Measurements from ENCODE around the gene KCNK16.

The KCNK16 gene

GRCh38 chr6:39273406-39273821 lies 49.1 kb downstream of the KCNK16 start:
- DNase-seq: no peak

GRCh38 chr6:39269961-39270360 lies 52.5 kb downstream of the KCNK16 start:
- no peak for DNase-seq

- no peak for DNase-seq
Measured at GRCh38 chr6:39268721-39269120, 53.8 kb downstream of the KCNK16 start.

GRCh38 chr6:39268171-39268570 lies 54.3 kb downstream of the KCNK16 start:
- DNase-seq: no peak

- no peak for DNase-seq
Measured at GRCh38 chr6:39266782-39267355, 55.6 kb downstream of the KCNK16 start.

GRCh38 chr6:39266375-39266774 lies 56.1 kb downstream of the KCNK16 start:
- no peak for DNase-seq
